HG02840 (cell line): ENCODE data around the gene PDCD10.

ENCODE experiments used
- ATAC-seq: cut with Tn5 transposase; IDR thresholded peaks from one replicate; pipeline ENCODE4 v1.9.1; 2021; ENCODE audit warnings: mild to moderate bottlenecking, moderate library complexity, moderate number of reproducible peaks; ENCODE audit not compliant: unreplicated experiment, low FRiP score

The PDCD10 gene

GRCh38 chr3:167734498-167735232, at the start of gene PDCD10:
Gene PDCD10, minus strand, starts transcription at chr3:167734892. Its CDS starts 14,735 bp downstream, at chr3:167720157.
- ATAC-seq = peak; percentile 92

GRCh38 chr3:167783781-167784180, 49.1 kb upstream of the PDCD10 start:
- no peak for ATAC-seq

- ATAC-seq = no peak
Observed at GRCh38 chr3:167780214-167780883, 45.7 kb upstream of the PDCD10 start.

GRCh38 chr3:167777356-167777755, 42.7 kb upstream of the PDCD10 start:
- ATAC-seq = no peak

- no peak for ATAC-seq
Observed at GRCh38 chr3:167776066-167776685, 41.5 kb upstream of the PDCD10 start.

GRCh38 chr3:167773584-167773983, 38.9 kb upstream of the PDCD10 start:
- no peak for ATAC-seq

GRCh38 chr3:167772992-167773391, 38.3 kb upstream of the PDCD10 start:
- no peak for ATAC-seq

- ATAC-seq = no peak
Observed at GRCh38 chr3:167762296-167762695, 27.6 kb upstream of the PDCD10 start.

GRCh38 chr3:167761302-167761701, 26.6 kb upstream of the PDCD10 start:
- ATAC-seq = no peak

GRCh38 chr3:167754049-167754448, 19.4 kb upstream of the PDCD10 start:
- ATAC-seq = no peak

- ATAC-seq = peak; percentile 97
Observed at GRCh38 chr3:167750272-167750971, 15.7 kb upstream of the PDCD10 start.

GRCh38 chr3:167749728-167750127, 15.0 kb upstream of the PDCD10 start:
- no peak for ATAC-seq

GRCh38 chr3:167749209-167749608, 14.5 kb upstream of the PDCD10 start:
- ATAC-seq = no peak

GRCh38 chr3:167743799-167744198, 9.1 kb upstream of the PDCD10 start:
- no peak for ATAC-seq

GRCh38 chr3:167742338-167742737, 7.6 kb upstream of the PDCD10 start:
- no peak for ATAC-seq

GRCh38 chr3:167740961-167741587, 6.4 kb upstream of the PDCD10 start:
- ATAC-seq = peak; percentile 92

GRCh38 chr3:167739190-167739810, 4.6 kb upstream of the PDCD10 start:
- no peak for ATAC-seq

GRCh38 chr3:167738037-167738436, 3.3 kb upstream of the PDCD10 start:
- ATAC-seq = no peak

- ATAC-seq = no peak
Observed at GRCh38 chr3:167736997-167737396, 2.3 kb upstream of the PDCD10 start.

- ATAC-seq = no peak
Observed at GRCh38 chr3:167736264-167736787, 1.6 kb upstream of the PDCD10 start.
